Activated CD8-positive, alpha-beta memory T cell treated with anti-CD3 and anti-CD28 coated beads for 48 hours (primary cell): ENCODE measurements around the gene ANAPC5.

Source experiments
- DNase-seq, 3 experiments: peaks; one replicate each; pipeline ENCODE4 v3.0.0-alpha.2; 2020; ENCODE audit warnings: low read depth in 2 of 3, low spot score in 2 of 3

The ANAPC5 gene

DNA sequence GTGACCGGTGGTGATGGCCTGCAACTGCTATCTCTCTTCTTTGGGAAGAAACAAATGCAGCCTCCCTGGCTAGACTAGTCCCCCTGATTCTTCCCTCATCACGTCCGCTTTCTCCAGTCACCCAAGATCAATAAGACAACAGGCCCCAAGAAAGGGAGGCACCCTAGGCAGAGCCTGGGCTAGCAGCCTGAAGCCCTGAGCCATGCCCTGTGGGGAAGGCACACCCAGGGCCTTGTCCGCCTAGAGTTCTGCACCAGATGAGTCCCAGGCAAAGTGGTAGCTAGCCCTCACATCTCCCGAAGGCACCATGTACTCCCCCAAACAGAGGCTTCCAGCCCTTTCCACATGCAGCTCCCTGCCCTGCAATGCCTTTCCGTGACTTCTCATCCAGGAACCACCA is 90.8 kb downstream of the ANAPC5 start:
- no peak for DNase-seq

DNA sequence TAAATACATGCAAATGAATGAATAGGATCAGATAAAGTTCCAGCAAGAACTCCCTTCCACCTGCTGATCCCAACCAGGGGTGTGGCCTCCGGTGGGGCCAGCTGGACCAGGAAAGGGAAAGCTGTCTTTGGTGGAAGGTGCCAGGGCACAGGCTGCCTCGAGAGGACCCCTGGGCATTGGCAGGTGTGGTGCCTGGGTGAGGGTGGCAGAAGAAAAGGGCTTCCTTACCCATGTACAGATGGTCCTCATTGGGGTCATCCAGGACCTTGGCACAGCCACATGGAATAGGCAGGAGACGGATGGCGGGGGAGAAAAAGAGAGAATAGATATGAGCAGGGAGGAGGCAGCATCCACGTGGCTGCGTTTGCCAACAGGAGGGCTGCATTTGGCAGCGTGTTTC is 92.1 kb downstream of the ANAPC5 start:
- DNase-seq, result no peak

DNA sequence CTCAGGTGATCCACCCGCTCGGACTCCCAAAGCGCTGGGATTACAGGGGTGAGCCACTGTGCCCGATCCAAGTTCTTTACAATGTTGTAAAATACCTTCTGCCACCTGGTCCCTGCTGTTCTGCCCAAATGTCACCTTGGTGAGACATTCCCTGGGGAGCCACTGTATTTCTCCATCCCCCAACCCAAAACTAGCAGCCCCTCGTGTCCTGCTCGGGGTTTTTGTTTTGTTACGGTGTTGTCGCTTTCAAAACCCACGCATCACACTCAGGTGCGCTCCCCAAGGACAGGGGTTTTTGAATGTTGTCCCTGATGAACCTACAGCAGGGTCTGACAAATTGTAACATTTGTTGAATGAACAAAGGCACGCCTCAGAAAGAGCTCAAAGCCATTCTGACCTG is 93.1 kb downstream of the ANAPC5 start:
- DNase-seq, result no peak
